GM23338 (cell line): ENCODE results near the gene DISP3. TPM values are rescaled to one million over a fixed set of nuclear protein-coding genes. Genes with fewer than 3 reads are reported as not detected.

Experiments used
- ATAC-seq: fragments of 200-7000 bp; cut with Tn5 transposase; 3 replicates; pipeline ENCODE4 v1.9.1; 2020
- DNase-seq: peaks from one replicate; pipeline ENCODE4 v3.0.0-alpha.2; 2015; ENCODE audit warnings: low spot score
- H2AFZ ChIP-seq: fragments of 200-600 bp; sonication (generic); 2 replicates; pipeline ENCODE4 v1.8.0; 2016; ENCODE audit warnings: antibody characterized with exemption, mild to moderate bottlenecking, moderate library complexity
- H3F3A ChIP-seq: fragments of 200-600 bp; sonication (generic); replicated peaks from 2 replicates; pipeline ENCODE4 v1.8.0; 2017; ENCODE audit warnings: antibody characterized with exemption, mixed run types, low read depth
- H3K27ac ChIP-seq: fragments of 200-600 bp; sonication (generic); 2 replicates; pipeline ENCODE4 v1.6.1; 2016; ENCODE audit warnings: low read depth
- H3K27me3 ChIP-seq: fragments of 200-600 bp; sonication (generic); 2 replicates; pipeline ENCODE4 v1.8.0; 2016; ENCODE audit warnings: mild to moderate bottlenecking, mixed run types, moderate library complexity; ENCODE audit not compliant: insufficient read depth
- H3K36me3 ChIP-seq: fragments of 200-600 bp; sonication (generic); 2 replicates; pipeline ENCODE4 v1.8.0; 2016; ENCODE audit warnings: mild to moderate bottlenecking; ENCODE audit not compliant: insufficient read depth
- H3K4me1 ChIP-seq: fragments of 200-600 bp; sonication (generic); 2 replicates; pipeline ENCODE4 v1.8.0; 2016; ENCODE audit warnings: mild to moderate bottlenecking, moderate library complexity; ENCODE audit not compliant: insufficient read depth
- H3K4me2 ChIP-seq: fragments of 200-600 bp; sonication (generic); 2 replicates; pipeline ENCODE4 v1.7.1; 2017; ENCODE audit warnings: mixed run types
- H3K4me3 ChIP-seq: fragments of 200-600 bp; sonication (generic); 2 replicates; pipeline ENCODE4 v1.6.1; 2016; ENCODE audit warnings: mixed run types
- H3K79me2 ChIP-seq: fragments of 200-600 bp; sonication (generic); replicated peaks from 2 replicates; pipeline ENCODE4 v1.8.0; 2017; ENCODE audit warnings: mild to moderate bottlenecking; ENCODE audit not compliant: insufficient read depth
- H3K9me2 ChIP-seq: fragments of 200-600 bp; sonication (generic); 2 replicates; pipeline ENCODE4 v1.8.0; 2017; ENCODE audit not compliant: insufficient read depth
- H4K20me1 ChIP-seq: fragments of 200-600 bp; sonication (generic); replicated peaks from 2 replicates; pipeline ENCODE4 v1.8.0; 2017; ENCODE audit warnings: mild to moderate bottlenecking; ENCODE audit not compliant: insufficient read depth
- H3K27ac Mint-ChIP-seq: 2 replicates; pipeline ENCODE4 v1.8.0; 2020; ENCODE audit warnings: inconsistent platforms, mild to moderate bottlenecking, moderate library complexity, mixed read lengths
- H3K27me3 Mint-ChIP-seq: 3 replicates; pipeline ENCODE4 v1.8.0; 2022; ENCODE audit warnings: low read depth, mild to moderate bottlenecking, moderate library complexity, mixed read lengths, inconsistent platforms; ENCODE audit not compliant: insufficient read depth, poor library complexity
- H3K36me3 Mint-ChIP-seq: 3 replicates; pipeline ENCODE4 v1.8.0; 2021; ENCODE audit warnings: low read depth, mild to moderate bottlenecking, inconsistent platforms, moderate library complexity, mixed read lengths
- H3K4me1 Mint-ChIP-seq: 3 replicates; pipeline ENCODE4 v1.8.0; 2020; ENCODE audit warnings: mild to moderate bottlenecking, inconsistent platforms, mixed read lengths
- H3K4me3 Mint-ChIP-seq: 3 replicates; pipeline ENCODE4 v1.8.0; 2021; ENCODE audit warnings: moderate library complexity, mild to moderate bottlenecking, inconsistent platforms, mixed read lengths
- H3K9me3 Mint-ChIP-seq: 3 replicates; pipeline ENCODE4 v1.8.0; 2020; ENCODE audit warnings: moderate library complexity, mild to moderate bottlenecking, inconsistent platforms, mixed read lengths
- ETS1 ChIP-seq: IDR thresholded peaks from 2 replicates; pipeline ENCODE4 v1.6.1; 2016; ENCODE audit warnings: antibody characterized with exemption
- EZH2 ChIP-seq: fragments of 200-600 bp; sonication (generic); IDR thresholded peaks from one replicate; pipeline ENCODE4 v1.8.0; 2017; ENCODE audit warnings: antibody characterized with exemption, mild to moderate bottlenecking, low read depth; ENCODE audit not compliant: unreplicated experiment
- EZH2phosphoT487 ChIP-seq: fragments of 200-600 bp; sonication (generic); IDR thresholded peaks from one replicate; pipeline ENCODE4 v1.8.1; 2018; ENCODE audit warnings: antibody characterized with exemption; ENCODE audit not compliant: unreplicated experiment
- JUNB ChIP-seq: IDR thresholded peaks from one replicate; pipeline ENCODE4 v1.6.1; 2016; ENCODE audit warnings: antibody characterized with exemption; ENCODE audit not compliant: unreplicated experiment
- ZNF462 ChIP-seq: fragments of 250-450 bp; sonication (Bioruptor Pico); IDR thresholded peaks from 2 replicates; pipeline ENCODE4 v1.5.0; 2020; ENCODE audit warnings: mild to moderate bottlenecking, moderate library complexity
- polyA plus RNA-seq: library from polyadenylated mRNA; unstranded; fragments of >200 nt; fragmentation: Nextera tagmentation; extraction: Ambion mirVana; gene quantifications from 2 replicates; pipeline ENCODE4 v1.2.1, GENCODE V29; 2016
- total RNA-seq: library from RNA; depleted of rRNA; stranded (reverse); fragments of >200 nt; shearing (Covaris generic); gene quantifications from 2 replicates; pipeline ENCODE4 v1.2.3, GENCODE V29; 2014

DISP3 gene
- total and polyA plus RNA-seq, 2 experiments from 2014 or later = 3.2 to 11.1 TPM

GRCh38 chr1:11581445-11581991 is 102.6 kb downstream of the DISP3 start (continued):
- TF ChIP-seq ETS1 (no peak), EZH2phosphoT487 (no peak), ZNF462 (no peak), JUNB (no peak), EZH2 (no peak)

GRCh38 chr1:11585389-11585788 is 106.4 kb downstream of the DISP3 start:
- no peaks in the 10 kb centered on the region for H4K20me1 ChIP-seq
- H3K27me3 ChIP-seq = no peaks in the 10 kb centered on the region
- ATAC-seq = no peak
- H2AFZ ChIP-seq = no peak overlapping the region
- no peaks in the 10 kb centered on the region for H3K79me2 ChIP-seq
- H3K4me1 ChIP-seq = no peaks in the 10 kb centered on the region
- no peaks in the 10 kb centered on the region for H3F3A ChIP-seq
- H3K36me3 Mint-ChIP-seq = no peaks in the 10 kb centered on the region
- H3K4me2 ChIP-seq = no peak overlapping the region
- H3K4me3 ChIP-seq = no peak overlapping the region
- H3K27ac ChIP-seq = no peak overlapping the region
- no peak overlapping the region for H3K27ac Mint-ChIP-seq
- no peaks in the 10 kb centered on the region for H3K4me1 Mint-ChIP-seq
- H3K9me2 ChIP-seq = no peaks in the 10 kb centered on the region
- no peak for DNase-seq
- no peaks in the 10 kb centered on the region for H3K36me3 ChIP-seq
- peaks cover 5% of the 10 kb centered on the region for H3K27me3 Mint-ChIP-seq
- no peaks in the 10 kb centered on the region for H3K9me3 Mint-ChIP-seq
- no peak overlapping the region for H3K4me3 Mint-ChIP-seq
- TF ChIP-seq ZNF462 = no peak
